Neural cell (in vitro differentiated cells): ENCODE measurements around the gene CXCL16. TPM values are rescaled to one million over a fixed set of nuclear protein-coding genes. Genes with fewer than 3 reads are reported as not detected.
A peak's percentile ranks its signal among the peaks of the same experiment; 100 is the strongest.

Experiments
- H2AFZ ChIP-seq: fragments of 200-600, 300-800 bp; sonication (generic), shearing (Covaris generic); 2 replicates; pipeline ENCODE4 v1.6.0; 2014; ENCODE audit warnings: low read depth, mild to moderate bottlenecking, antibody characterized with exemption, low read length, moderate library complexity
- H3F3A ChIP-seq: fragments of 200-600 bp; shearing (Covaris generic); 2 replicates; pipeline ENCODE4 v1.6.1; 2016; ENCODE audit warnings: mild to moderate bottlenecking, moderate library complexity, mixed read lengths, antibody characterized with exemption, low read length; ENCODE audit not compliant: insufficient read depth, poor library complexity, severe bottlenecking
- H3K27ac ChIP-seq: fragments of 200-600, 300-800 bp; sonication (generic), shearing (Covaris generic); 2 replicates; pipeline ENCODE4 v1.5.1; 2014; ENCODE audit warnings: mild to moderate bottlenecking, low read length, moderate library complexity
- H3K27me3 ChIP-seq: fragments of 300-800, 200-600 bp; sonication (generic), shearing (Covaris generic); 2 replicates; pipeline ENCODE4 v1.6.0; 2014; ENCODE audit warnings: mild to moderate bottlenecking, low read depth, low read length, moderate library complexity; ENCODE audit not compliant: insufficient read depth
- H3K36me3 ChIP-seq: fragments of 300-800, 200-600 bp; sonication (generic), shearing (Covaris generic); 2 replicates; pipeline ENCODE4 v1.5.1; 2014; ENCODE audit warnings: mild to moderate bottlenecking, antibody characterized with exemption, low read length, moderate library complexity; ENCODE audit not compliant: insufficient read depth
- H3K4me2 ChIP-seq: fragments of 300-800, 200-600 bp; sonication (generic), shearing (Covaris generic); 2 replicates; pipeline ENCODE4 v1.6.0; 2014; ENCODE audit warnings: mild to moderate bottlenecking, low read length
- H3K4me3 ChIP-seq: fragments of 300-800, 200-600 bp; sonication (generic), shearing (Covaris generic); 2 replicates; pipeline ENCODE4 v1.5.1; 2014; ENCODE audit warnings: mild to moderate bottlenecking, low read length, moderate library complexity
- H3K79me2 ChIP-seq: fragments of 200-600 bp; shearing (Covaris generic); replicated peaks from 2 replicates; pipeline ENCODE4 v1.6.0; 2014; ENCODE audit warnings: mild to moderate bottlenecking, low read length, moderate library complexity; ENCODE audit not compliant: insufficient read depth
- H3K9ac ChIP-seq: fragments of 300-800, 200-600 bp; sonication (generic), shearing (Covaris generic); 2 replicates; pipeline ENCODE4 v1.6.1; 2016; ENCODE audit warnings: mild to moderate bottlenecking, low read length, mixed read lengths
- H3K9me2 ChIP-seq: fragments of 200-600 bp; shearing (Covaris generic); 2 replicates; pipeline ENCODE4 v1.6.1; 2016; ENCODE audit warnings: mild to moderate bottlenecking, low read length, mixed read lengths; ENCODE audit not compliant: insufficient read depth
- H3K9me3 ChIP-seq: fragments of 200-600, 300-800 bp; sonication (generic), shearing (Covaris generic); 2 replicates; pipeline ENCODE4 v1.6.1; 2016; ENCODE audit warnings: mild to moderate bottlenecking, mixed run types, low read length, moderate library complexity, mixed read lengths
- H4K20me1 ChIP-seq: fragments of 200-600 bp; shearing (Covaris generic); 2 replicates; pipeline ENCODE4 v1.6.1; 2016; ENCODE audit warnings: mild to moderate bottlenecking, mixed run types; ENCODE audit not compliant: insufficient read depth
- CTCF ChIP-seq: fragments of 450-650 bp; IDR thresholded peaks from 2 replicates; pipeline ENCODE4 v1.5.1; 2014; ENCODE audit warnings: antibody characterized with exemption, mild to moderate bottlenecking, moderate library complexity; ENCODE audit not compliant: poor library complexity, severe bottlenecking
- EP300 ChIP-seq: fragments of 450-650 bp; conservative IDR thresholded peaks from 2 replicates; pipeline ENCODE4 v1.6.1; 2014; ENCODE audit warnings: antibody characterized with exemption, mild to moderate bottlenecking, moderate library complexity; ENCODE audit not compliant: poor library complexity, severe bottlenecking
- EZH2 ChIP-seq: fragments of 200-600, 300-800 bp; shearing (Covaris generic), sonication (generic); IDR thresholded peaks from 2 replicates; pipeline ENCODE4 v1.6.1; 2014; ENCODE audit warnings: antibody characterized with exemption, low read length, borderline replicate concordance, mild to moderate bottlenecking; ENCODE audit not compliant: insufficient read depth, poor library complexity, severe bottlenecking
- MXI1 ChIP-seq: fragments of 450-650 bp; conservative IDR thresholded peaks from 2 replicates; pipeline ENCODE4 v1.6.1; 2014; ENCODE audit warnings: antibody characterized with exemption, mild to moderate bottlenecking; ENCODE audit not compliant: poor library complexity, severe bottlenecking
- POLR2AphosphoS5 ChIP-seq: IDR thresholded peaks from 2 replicates; pipeline ENCODE4 v1.6.1; 2012
- RAD21 ChIP-seq: fragments of 450-650 bp; conservative IDR thresholded peaks from 2 replicates; pipeline ENCODE4 v1.6.1; 2014; ENCODE audit warnings: antibody characterized with exemption, mild to moderate bottlenecking, moderate library complexity
- REST ChIP-seq: IDR thresholded peaks from 2 replicates; pipeline ENCODE4 v1.6.1; 2012; ENCODE audit warnings: borderline replicate concordance
- SMC3 ChIP-seq: fragments of 450-650 bp; conservative IDR thresholded peaks from 2 replicates; pipeline ENCODE4 v1.6.1; 2014; ENCODE audit warnings: antibody characterized with exemption, mild to moderate bottlenecking, moderate library complexity; ENCODE audit not compliant: poor library complexity
- TAF1 ChIP-seq: IDR thresholded peaks from 2 replicates; pipeline ENCODE4 v1.6.1; 2012; ENCODE audit warnings: low read depth
- polyA plus RNA-seq: library from polyadenylated mRNA; depleted of rRNA; stranded (reverse); fragments of >200 nt; gene quantifications from 2 replicates; pipeline ENCODE4 v1.2.3, GENCODE V29; 2014

Gene CXCL16
- polyA plus RNA-seq, 1 donor from 2014 or later, result not detected

- H3K36me3 ChIP-seq, result no peaks in the 10 kb centered on the region
- H3K27me3 ChIP-seq, result no peaks in the 10 kb centered on the region
- H2AFZ ChIP-seq, result no peak overlapping the region
- H3F3A ChIP-seq, result no peaks in the 10 kb centered on the region
- H4K20me1 ChIP-seq, result no peaks in the 10 kb centered on the region
- H3K9me2 ChIP-seq, result no peaks in the 10 kb centered on the region
- peak overlapping the region; percentile 94 for H3K4me3 ChIP-seq
- H3K79me2 ChIP-seq, result peaks cover 10% of the 10 kb centered on the region
- peak overlapping the region; percentile 91 for H3K9ac ChIP-seq
- H3K9me3 ChIP-seq, result no peaks in the 10 kb centered on the region
- peak overlapping the region; percentile 94 for H3K4me2 ChIP-seq
- TF ChIP-seq CTCF, result no peak
- no peak for TF ChIP-seq EP300
- TF ChIP-seq EZH2, result no peak
- TF ChIP-seq RAD21, result no peak
- TF ChIP-seq REST, result no peak
- TF ChIP-seq SMC3, result no peak
- no peak for TF ChIP-seq TAF1
- no peak for TF ChIP-seq POLR2AphosphoS5
- TF ChIP-seq MXI1, result no peak
- H3K27ac ChIP-seq, result no peak overlapping the region
These were observed 28.0 kb downstream of the CXCL16 start for GRCh38 chr17:4711661-4712181.

GRCh38 chr17:4710693-4711634 is 28.8 kb downstream of the CXCL16 start:
- TF ChIP-seq POLR2AphosphoS5, result no peak
- peak; percentile 17 for TF ChIP-seq REST
- peak; percentile 14 for TF ChIP-seq MXI1
- TF ChIP-seq EZH2, result no peak
- no peak for TF ChIP-seq RAD21
- peak overlapping the region; percentile 94 for H3K4me2 ChIP-seq
- no peaks in the 10 kb centered on the region for H4K20me1 ChIP-seq
- H3K4me3 ChIP-seq, result peak overlapping the region; percentile 94
- peaks cover 10% of the 10 kb centered on the region for H3K79me2 ChIP-seq
- H3K36me3 ChIP-seq, result no peaks in the 10 kb centered on the region
- H3K27me3 ChIP-seq, result no peaks in the 10 kb centered on the region
- H2AFZ ChIP-seq, result peak overlapping the region; percentile 63
- H3K27ac ChIP-seq, result peak overlapping the region; percentile 93
- no peaks in the 10 kb centered on the region for H3K9me3 ChIP-seq
- no peaks in the 10 kb centered on the region for H3K9me2 ChIP-seq
- peak overlapping the region; percentile 91 for H3K9ac ChIP-seq
- no peaks in the 10 kb centered on the region for H3F3A ChIP-seq
